Panc1 (cell line): Measurements from ENCODE around the gene TGM1.

Source experiments
- POLR2AphosphoS5 ChIP-seq: IDR thresholded peaks from 2 replicates; pipeline ENCODE4 v1.6.1; 2012; ENCODE audit warnings: mild to moderate bottlenecking, low read depth, low read length, moderate library complexity
- TF ChIP-seq, protein P1 (sequence below): fragments of 450-650 bp; IDR thresholded peaks from 2 replicates; pipeline ENCODE4 v1.5.1; 2017; ENCODE audit warnings: mild to moderate bottlenecking
- TF ChIP-seq, protein P2 (sequence below), 2 experiments: IDR thresholded peaks; 2 replicates each; pipeline ENCODE4 v1.6.1; 2011 to 2012; ENCODE audit warnings: low read depth in 2 of 2, control low read depth in 1 of 2, low read length in 1 of 2, mild to moderate bottlenecking in 1 of 2, moderate library complexity in 1 of 2; ENCODE audit not compliant: insufficient read depth in 1 of 2

DNA sequence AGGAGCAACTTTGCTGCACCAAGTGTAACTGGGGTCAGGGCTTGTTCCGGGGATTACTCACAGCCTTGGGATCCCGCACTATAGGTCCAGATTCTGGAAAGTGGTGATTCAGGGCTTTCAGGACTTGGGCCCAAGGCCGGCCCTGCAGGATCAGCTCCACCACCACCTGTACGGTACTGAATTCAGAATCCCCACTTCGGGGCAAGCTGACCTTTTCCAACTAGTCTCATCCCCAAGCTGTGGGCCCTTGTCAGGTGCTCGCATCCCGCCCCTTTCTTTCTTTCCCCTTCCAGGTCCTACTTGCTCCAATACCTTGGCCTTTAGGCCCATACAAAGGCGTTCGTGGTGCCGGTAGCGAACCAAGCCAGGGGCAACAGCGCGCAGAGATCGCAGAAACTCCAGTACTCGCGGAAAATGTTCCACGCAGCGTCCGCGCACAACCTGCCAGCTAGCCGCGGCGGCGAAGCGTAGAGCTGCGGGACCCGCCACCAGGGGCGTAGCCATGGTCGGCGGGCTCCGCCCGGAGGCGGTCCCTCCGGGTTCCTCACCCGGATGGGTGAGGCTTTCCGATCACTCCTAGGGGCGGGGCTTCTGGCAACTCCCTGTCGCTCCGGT is 21.0 kb downstream of the TGM1 start:
- TF ChIP-seq POLR2AphosphoS5 = no peak
- TF ChIP-seq, protein P1, sequence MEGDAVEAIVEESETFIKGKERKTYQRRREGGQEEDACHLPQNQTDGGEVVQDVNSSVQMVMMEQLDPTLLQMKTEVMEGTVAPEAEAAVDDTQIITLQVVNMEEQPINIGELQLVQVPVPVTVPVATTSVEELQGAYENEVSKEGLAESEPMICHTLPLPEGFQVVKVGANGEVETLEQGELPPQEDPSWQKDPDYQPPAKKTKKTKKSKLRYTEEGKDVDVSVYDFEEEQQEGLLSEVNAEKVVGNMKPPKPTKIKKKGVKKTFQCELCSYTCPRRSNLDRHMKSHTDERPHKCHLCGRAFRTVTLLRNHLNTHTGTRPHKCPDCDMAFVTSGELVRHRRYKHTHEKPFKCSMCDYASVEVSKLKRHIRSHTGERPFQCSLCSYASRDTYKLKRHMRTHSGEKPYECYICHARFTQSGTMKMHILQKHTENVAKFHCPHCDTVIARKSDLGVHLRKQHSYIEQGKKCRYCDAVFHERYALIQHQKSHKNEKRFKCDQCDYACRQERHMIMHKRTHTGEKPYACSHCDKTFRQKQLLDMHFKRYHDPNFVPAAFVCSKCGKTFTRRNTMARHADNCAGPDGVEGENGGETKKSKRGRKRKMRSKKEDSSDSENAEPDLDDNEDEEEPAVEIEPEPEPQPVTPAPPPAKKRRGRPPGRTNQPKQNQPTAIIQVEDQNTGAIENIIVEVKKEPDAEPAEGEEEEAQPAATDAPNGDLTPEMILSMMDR = no peak
- TF ChIP-seq, protein P2, sequence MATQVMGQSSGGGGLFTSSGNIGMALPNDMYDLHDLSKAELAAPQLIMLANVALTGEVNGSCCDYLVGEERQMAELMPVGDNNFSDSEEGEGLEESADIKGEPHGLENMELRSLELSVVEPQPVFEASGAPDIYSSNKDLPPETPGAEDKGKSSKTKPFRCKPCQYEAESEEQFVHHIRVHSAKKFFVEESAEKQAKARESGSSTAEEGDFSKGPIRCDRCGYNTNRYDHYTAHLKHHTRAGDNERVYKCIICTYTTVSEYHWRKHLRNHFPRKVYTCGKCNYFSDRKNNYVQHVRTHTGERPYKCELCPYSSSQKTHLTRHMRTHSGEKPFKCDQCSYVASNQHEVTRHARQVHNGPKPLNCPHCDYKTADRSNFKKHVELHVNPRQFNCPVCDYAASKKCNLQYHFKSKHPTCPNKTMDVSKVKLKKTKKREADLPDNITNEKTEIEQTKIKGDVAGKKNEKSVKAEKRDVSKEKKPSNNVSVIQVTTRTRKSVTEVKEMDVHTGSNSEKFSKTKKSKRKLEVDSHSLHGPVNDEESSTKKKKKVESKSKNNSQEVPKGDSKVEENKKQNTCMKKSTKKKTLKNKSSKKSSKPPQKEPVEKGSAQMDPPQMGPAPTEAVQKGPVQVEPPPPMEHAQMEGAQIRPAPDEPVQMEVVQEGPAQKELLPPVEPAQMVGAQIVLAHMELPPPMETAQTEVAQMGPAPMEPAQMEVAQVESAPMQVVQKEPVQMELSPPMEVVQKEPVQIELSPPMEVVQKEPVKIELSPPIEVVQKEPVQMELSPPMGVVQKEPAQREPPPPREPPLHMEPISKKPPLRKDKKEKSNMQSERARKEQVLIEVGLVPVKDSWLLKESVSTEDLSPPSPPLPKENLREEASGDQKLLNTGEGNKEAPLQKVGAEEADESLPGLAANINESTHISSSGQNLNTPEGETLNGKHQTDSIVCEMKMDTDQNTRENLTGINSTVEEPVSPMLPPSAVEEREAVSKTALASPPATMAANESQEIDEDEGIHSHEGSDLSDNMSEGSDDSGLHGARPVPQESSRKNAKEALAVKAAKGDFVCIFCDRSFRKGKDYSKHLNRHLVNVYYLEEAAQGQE (IDR thresholded peaks at IDR 0.05; ENCODE audit: insufficient read depth in 1 of 2, low read depth in 2 of 2, low read length in 1 of 2) = no peak
